ENCODE results near the gene ZFAND3. TPM values are rescaled to one million over a fixed set of nuclear protein-coding genes. Genes with fewer than 3 reads are reported as not detected.

ZFAND3 gene
- total and polyA plus RNA-seq, 2 donors (not counting 1 experiment from before 2014, with no cell fraction given), result 21.5 to 40.8 TPM

DNA sequence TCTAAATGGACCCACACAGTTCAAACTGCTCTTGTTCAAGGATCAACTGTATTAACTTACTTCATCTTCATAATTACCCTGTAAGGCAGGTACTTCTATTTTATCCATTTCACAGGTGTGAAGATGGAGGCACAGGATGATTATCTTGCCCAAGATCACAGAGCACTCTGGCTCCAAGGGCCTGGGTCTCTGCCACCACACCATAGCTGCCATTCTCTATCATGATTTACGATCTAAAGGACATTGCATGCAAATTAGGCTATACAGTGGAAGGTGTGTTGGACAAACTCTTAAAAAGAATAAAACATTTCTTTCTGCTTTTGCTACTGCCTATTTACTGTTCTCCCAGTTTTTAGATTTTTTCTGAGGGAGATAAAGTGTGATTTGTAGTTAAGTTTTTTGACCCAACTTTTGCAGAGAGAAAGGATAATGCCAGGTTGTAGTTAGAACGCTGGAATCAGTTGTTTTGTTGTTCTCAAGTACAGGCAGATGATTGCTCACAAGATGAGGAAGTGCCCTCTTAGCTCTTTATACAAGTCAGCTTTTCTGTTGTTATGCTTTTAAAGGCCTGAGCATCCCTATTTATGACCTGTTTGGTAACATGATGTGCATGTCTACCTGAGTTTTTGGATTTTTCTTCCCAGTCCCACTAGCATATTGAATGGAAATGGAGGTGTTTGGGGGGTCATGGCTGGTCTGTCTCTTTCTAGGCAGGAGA, 247.9 kb downstream of the ZFAND3 start:
- no peak overlapping the region for H2AFZ ChIP-seq (ENCODE audit: low read length)
- no peaks in the 10 kb centered on the region for H3K9me3 ChIP-seq (ENCODE audit: control insufficient read depth, insufficient read depth, low read depth, low read length)
- H3K4me1 ChIP-seq (ENCODE audit: control insufficient read depth, extremely low read depth, insufficient read depth, low read length), result peaks cover 4% of the 10 kb centered on the region
- TF ChIP-seq EZH2 (IDR thresholded peaks at IDR 0.05; ENCODE audit: low read length, missing control alignments), result no peak
- TF ChIP-seq, protein P1, sequence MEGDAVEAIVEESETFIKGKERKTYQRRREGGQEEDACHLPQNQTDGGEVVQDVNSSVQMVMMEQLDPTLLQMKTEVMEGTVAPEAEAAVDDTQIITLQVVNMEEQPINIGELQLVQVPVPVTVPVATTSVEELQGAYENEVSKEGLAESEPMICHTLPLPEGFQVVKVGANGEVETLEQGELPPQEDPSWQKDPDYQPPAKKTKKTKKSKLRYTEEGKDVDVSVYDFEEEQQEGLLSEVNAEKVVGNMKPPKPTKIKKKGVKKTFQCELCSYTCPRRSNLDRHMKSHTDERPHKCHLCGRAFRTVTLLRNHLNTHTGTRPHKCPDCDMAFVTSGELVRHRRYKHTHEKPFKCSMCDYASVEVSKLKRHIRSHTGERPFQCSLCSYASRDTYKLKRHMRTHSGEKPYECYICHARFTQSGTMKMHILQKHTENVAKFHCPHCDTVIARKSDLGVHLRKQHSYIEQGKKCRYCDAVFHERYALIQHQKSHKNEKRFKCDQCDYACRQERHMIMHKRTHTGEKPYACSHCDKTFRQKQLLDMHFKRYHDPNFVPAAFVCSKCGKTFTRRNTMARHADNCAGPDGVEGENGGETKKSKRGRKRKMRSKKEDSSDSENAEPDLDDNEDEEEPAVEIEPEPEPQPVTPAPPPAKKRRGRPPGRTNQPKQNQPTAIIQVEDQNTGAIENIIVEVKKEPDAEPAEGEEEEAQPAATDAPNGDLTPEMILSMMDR (conservative IDR thresholded peaks at IDR 0.05 in 1 of 2, IDR thresholded peaks at IDR 0.05 in 1 of 2; ENCODE audit: low read depth in 1 of 2, low read length in 2 of 2), result no peak
- H3K9ac ChIP-seq (ENCODE audit: insufficient read depth, low read length), result no peak overlapping the region
- no peak for DNase-seq (ENCODE audit: low read depth in 2 of 2)
- H3K36me3 ChIP-seq (ENCODE audit: control insufficient read depth, insufficient read depth, low read length), result peaks cover 3% of the 10 kb centered on the region
- H3K4me2 ChIP-seq (ENCODE audit: extremely low read depth, insufficient read depth, low read length), result no peak overlapping the region
- no peaks in the 10 kb centered on the region for H3K27me3 ChIP-seq (ENCODE audit: control insufficient read depth, insufficient read depth, low read length)
- H4K20me1 ChIP-seq (ENCODE audit: control insufficient read depth, extremely low read depth, insufficient read depth, low read length), result peaks cover 2% of the 10 kb centered on the region
- H3K27ac ChIP-seq (ENCODE audit: insufficient read depth, low read length), result no peak overlapping the region
- H3K4me3 ChIP-seq (replicated peaks in 1 of 4; ENCODE audit: control extremely low read depth in 1 of 4, insufficient read depth in 1 of 4, low read depth in 3 of 4, low read length in 4 of 4), result no peak overlapping the region
- no peaks in the 10 kb centered on the region for H3K79me2 ChIP-seq (ENCODE audit: control insufficient read depth, insufficient read depth, low read length)

DNA sequence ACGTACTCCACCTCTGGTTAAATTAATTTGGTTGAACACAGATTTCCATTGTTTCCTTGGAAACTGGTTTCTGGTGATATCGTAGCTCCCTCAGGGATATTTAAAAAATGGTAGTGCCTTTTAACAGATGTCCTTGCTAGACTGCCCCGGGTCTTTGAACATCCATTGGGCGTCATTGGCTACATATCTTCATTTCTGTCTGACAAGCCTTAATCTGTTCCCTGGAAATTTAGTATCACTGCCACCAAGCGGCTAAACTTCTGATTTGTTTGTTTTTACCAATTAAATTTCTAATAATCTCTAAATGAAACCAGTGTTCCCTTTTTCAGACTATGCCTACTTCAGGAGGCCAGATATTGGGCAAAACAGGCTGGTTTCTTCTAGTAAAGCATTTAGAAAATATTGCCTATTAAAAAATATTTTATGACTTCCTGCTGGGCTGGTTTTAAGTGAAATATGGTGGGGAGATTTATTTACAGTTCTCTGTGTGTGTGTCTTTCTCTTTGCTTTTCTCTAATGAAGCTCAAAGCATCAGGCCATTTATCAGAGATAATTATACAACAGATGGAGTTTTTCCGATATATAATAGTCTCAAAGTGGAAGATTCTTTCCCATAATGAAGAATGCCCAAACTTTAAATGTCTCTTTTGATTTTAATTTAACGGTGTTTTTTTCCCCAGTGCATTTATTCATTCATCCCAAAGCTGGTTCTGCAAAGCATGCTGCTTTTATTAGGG, 249.5 kb downstream of the ZFAND3 start:
- Histone ChIP-seq H2AFZ (ENCODE audit: low read length) (no peak overlapping the region), H4K20me1 (ENCODE audit: control insufficient read depth, extremely low read depth, insufficient read depth, low read length) (peaks cover 2% of the 10 kb centered on the region), H3K79me2 (ENCODE audit: control insufficient read depth, insufficient read depth, low read length) (no peaks in the 10 kb centered on the region), H3K9ac (ENCODE audit: insufficient read depth, low read length) (no peak overlapping the region), H3K27me3 (ENCODE audit: control insufficient read depth, insufficient read depth, low read length) (no peaks in the 10 kb centered on the region), H3K4me1 (ENCODE audit: control insufficient read depth, extremely low read depth, insufficient read depth, low read length) (peaks cover 4% of the 10 kb centered on the region), H3K36me3 (ENCODE audit: control insufficient read depth, insufficient read depth, low read length) (peaks cover 1% of the 10 kb centered on the region), H3K4me2 (ENCODE audit: extremely low read depth, insufficient read depth, low read length) (no peak overlapping the region), H3K9me3 (ENCODE audit: control insufficient read depth, insufficient read depth, low read depth, low read length) (no peaks in the 10 kb centered on the region), H3K4me3 (replicated peaks in 1 of 4; ENCODE audit: control extremely low read depth in 1 of 4, insufficient read depth in 1 of 4, low read depth in 3 of 4, low read length in 4 of 4) (no peak overlapping the region), H3K27ac (ENCODE audit: insufficient read depth, low read length) (no peak overlapping the region)
- TF ChIP-seq, protein P1 (conservative IDR thresholded peaks at IDR 0.05 in 1 of 2, IDR thresholded peaks at IDR 0.05 in 1 of 2; ENCODE audit: low read depth in 1 of 2, low read length in 2 of 2), result peak; percentile 4 to 6
- no peak for TF ChIP-seq EZH2 (IDR thresholded peaks at IDR 0.05; ENCODE audit: low read length, missing control alignments)
- DNase-seq (ENCODE audit: low read depth in 2 of 2), result peak in 1 of 2 donors; percentile 14

DNA sequence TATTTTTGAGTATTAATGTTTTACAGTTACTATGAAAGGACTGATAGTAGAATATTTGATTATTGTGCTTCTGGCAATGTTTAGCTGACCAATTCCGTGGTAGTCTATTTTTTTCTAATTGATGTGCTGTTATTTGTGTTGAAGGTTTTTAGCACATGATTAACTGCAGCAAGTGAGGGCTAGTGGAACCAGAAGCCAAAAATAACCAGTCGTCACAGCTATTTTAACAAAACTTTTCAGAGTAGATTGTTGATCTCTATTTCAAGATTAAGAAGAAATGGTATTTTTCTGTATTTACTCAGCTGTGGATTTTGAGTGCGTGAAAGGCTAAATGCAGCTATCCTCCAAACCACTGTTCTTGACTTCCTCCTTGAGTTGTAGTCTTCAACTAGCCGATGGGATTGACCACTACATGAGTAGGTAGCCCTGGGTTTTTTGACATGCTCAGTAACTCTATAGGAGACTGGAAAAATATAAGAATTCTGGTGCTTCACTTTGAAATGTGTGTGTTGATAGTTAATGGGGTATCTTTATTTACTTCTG, 258.0 kb downstream of the ZFAND3 start:
- Histone ChIP-seq H3K79me2 (ENCODE audit: control insufficient read depth, insufficient read depth, low read length) (peaks cover 2% of the 10 kb centered on the region), H3K27me3 (ENCODE audit: control insufficient read depth, insufficient read depth, low read length) (no peaks in the 10 kb centered on the region), H3K9me3 (ENCODE audit: control insufficient read depth, insufficient read depth, low read depth, low read length) (no peaks in the 10 kb centered on the region), H3K9ac (ENCODE audit: insufficient read depth, low read length) (no peak overlapping the region), H4K20me1 (ENCODE audit: control insufficient read depth, extremely low read depth, insufficient read depth, low read length) (no peaks in the 10 kb centered on the region), H3K36me3 (ENCODE audit: control insufficient read depth, insufficient read depth, low read length) (no peaks in the 10 kb centered on the region), H3K27ac (ENCODE audit: insufficient read depth, low read length) (no peak overlapping the region), H2AFZ (ENCODE audit: low read length) (no peak overlapping the region), H3K4me3 (replicated peaks in 1 of 4; ENCODE audit: control extremely low read depth in 1 of 4, insufficient read depth in 1 of 4, low read depth in 3 of 4, low read length in 4 of 4) (no peak overlapping the region), H3K4me1 (ENCODE audit: control insufficient read depth, extremely low read depth, insufficient read depth, low read length) (peaks cover 10% of the 10 kb centered on the region), H3K4me2 (ENCODE audit: extremely low read depth, insufficient read depth, low read length) (no peak overlapping the region)
- TF ChIP-seq, protein P1 (conservative IDR thresholded peaks at IDR 0.05 in 1 of 2, IDR thresholded peaks at IDR 0.05 in 1 of 2; ENCODE audit: low read depth in 1 of 2, low read length in 2 of 2), result no peak
- TF ChIP-seq EZH2 (IDR thresholded peaks at IDR 0.05; ENCODE audit: low read length, missing control alignments), result no peak
- DNase-seq (ENCODE audit: low read depth in 2 of 2), result peak; percentile 6 to 30

Measured in fibroblast of lung (primary cell).